IMR-90 (cell line): ENCODE data around the gene RPS2. TPM values are rescaled to one million over a fixed set of nuclear protein-coding genes. Genes with fewer than 3 reads are reported as not detected.

Source experiments
- ATAC-seq: fragments of 200-7000 bp; cut with Tn5 transposase; 2 replicates; pipeline ENCODE4 v1.9.1; 2020; ENCODE audit warnings: low read depth, mild to moderate bottlenecking, moderate library complexity
- BruUV-seq: library from RNA; stranded (reverse); fragments of 400-500 nt; replicated peaks from 2 replicates; lab custom pipeline; 2021; lab: Mats Ljungman, UMichigan
- CTCF ChIA-PET: fragments of 300-600 bp; formaldehyde crosslinking; extraction: SDS; loops from one replicate; lab custom pipeline; 2021; ENCODE audit warnings: antibody characterized with exemption; lab: Yijun Ruan, JAX
- POLR2A ChIA-PET: fragments of 300-600 bp; sonication (Branson Sonifier 250); formaldehyde crosslinking; loops from one replicate; lab custom pipeline; 2022; ENCODE audit warnings: antibody characterized with exemption; ENCODE audit not compliant: unreplicated experiment; lab: Charles Lee
- DNase-seq: peaks from one replicate; pipeline ENCODE4 v3.0.0; 2013
- H2AFZ ChIP-seq: replicated peaks from 2 replicates; pipeline ENCODE3; 2013; ENCODE audit warnings: low read length, mild to moderate bottlenecking; ENCODE audit not compliant: poor library complexity
- H2AK5ac ChIP-seq: 2 replicates; pipeline ENCODE4 v1.6.1; 2013; ENCODE audit warnings: low read depth, low read length, inconsistent platforms
- H2AK9ac ChIP-seq: replicated peaks from 2 replicates; pipeline ENCODE3; 2013; ENCODE audit warnings: mild to moderate bottlenecking, low read depth, low read length, moderate library complexity; ENCODE audit not compliant: poor library complexity
- H2BK120ac ChIP-seq: 2 replicates; pipeline ENCODE4 v1.6.1; 2013; ENCODE audit warnings: low read depth, low read length, inconsistent platforms
- H2BK15ac ChIP-seq: 3 replicates; pipeline ENCODE4 v1.6.1; 2013; ENCODE audit warnings: low read depth, low read length, inconsistent platforms
- H2BK20ac ChIP-seq: 2 replicates; pipeline ENCODE4 v1.6.1; 2013; ENCODE audit warnings: low read depth, mild to moderate bottlenecking, inconsistent platforms, low read length, moderate library complexity
- H2BK5ac ChIP-seq: 2 replicates; pipeline ENCODE4 v1.6.1; 2013; ENCODE audit warnings: mild to moderate bottlenecking, low read depth, low read length, inconsistent platforms; ENCODE audit not compliant: poor library complexity, severe bottlenecking
- H3K14ac ChIP-seq: replicated peaks from 2 replicates; pipeline ENCODE4 v1.6.1; 2013; ENCODE audit warnings: low read depth, low read length, inconsistent platforms
- H3K18ac ChIP-seq: 2 replicates; pipeline ENCODE4 v1.6.1; 2013; ENCODE audit warnings: low read depth, low read length, control low read depth
- H3K23ac ChIP-seq: 2 replicates; pipeline ENCODE4 v1.6.1; 2013; ENCODE audit warnings: low read depth, low read length, inconsistent platforms
- H3K27ac ChIP-seq: 2 replicates; pipeline ENCODE4 v1.5.1; 2013; ENCODE audit warnings: mild to moderate bottlenecking, control low read depth, low read length; ENCODE audit not compliant: insufficient read depth
- H3K27me3 ChIP-seq: 2 replicates; pipeline ENCODE4 v1.6.1; 2013; ENCODE audit warnings: low read length; ENCODE audit not compliant: control insufficient read depth, insufficient read depth
- H3K36me3 ChIP-seq: 2 replicates; pipeline ENCODE4 v1.6.1; 2013; ENCODE audit warnings: low read length, mixed read lengths; ENCODE audit not compliant: control insufficient read depth, insufficient read depth
- H3K4ac ChIP-seq: 2 replicates; pipeline ENCODE4 v1.6.1; 2013; ENCODE audit warnings: low read depth, low read length, inconsistent platforms
- H3K4me1 ChIP-seq: 2 replicates; pipeline ENCODE4 v1.6.1; 2013; ENCODE audit warnings: low read length, mixed read lengths; ENCODE audit not compliant: control insufficient read depth, insufficient read depth
- H3K4me2 ChIP-seq: 2 replicates; pipeline ENCODE4 v1.6.1; 2013; ENCODE audit warnings: low read depth, mild to moderate bottlenecking, control low read depth, low read length, moderate library complexity
- H3K4me3 ChIP-seq: 2 replicates; pipeline ENCODE4 v1.5.1; 2013; ENCODE audit warnings: low read depth, mild to moderate bottlenecking, control low read depth, low read length, moderate library complexity; ENCODE audit not compliant: insufficient read depth
- H3K56ac ChIP-seq: 2 replicates; pipeline ENCODE4 v1.6.1; 2013; ENCODE audit warnings: low read length, inconsistent platforms; ENCODE audit not compliant: insufficient read depth; ENCODE audit errors: extremely low read depth
- H3K79me1 ChIP-seq, 2 experiments: 2 replicates each; pipeline ENCODE4 v1.6.1; 2013; ENCODE audit warnings: low read length in 2 of 2, inconsistent platforms in 1 of 2, low read depth in 1 of 2
- H3K9ac ChIP-seq: 2 replicates; pipeline ENCODE4 v1.6.1; 2013; ENCODE audit warnings: low read depth, low read length, control low read depth
- H3K9me1 ChIP-seq: 2 replicates; pipeline ENCODE4 v1.6.1; 2013; ENCODE audit warnings: low read length, inconsistent platforms; ENCODE audit not compliant: insufficient read depth
- H3K9me3 ChIP-seq: 2 replicates; pipeline ENCODE4 v1.6.1; 2013; ENCODE audit warnings: low read length; ENCODE audit not compliant: control insufficient read depth, insufficient read depth
- H4K20me1 ChIP-seq: 2 replicates; pipeline ENCODE4 v1.6.1; 2013; ENCODE audit warnings: low read length, inconsistent platforms; ENCODE audit not compliant: insufficient read depth
- H4K5ac ChIP-seq: 2 replicates; pipeline ENCODE4 v1.6.1; 2013; ENCODE audit warnings: mild to moderate bottlenecking, low read depth, low read length, control low read depth
- H4K8ac ChIP-seq, 2 experiments: 2 replicates each; pipeline ENCODE4 v1.6.1; 2013; ENCODE audit warnings: low read depth in 2 of 2, low read length in 2 of 2, control low read depth in 1 of 2, inconsistent platforms in 1 of 2
- H4K91ac ChIP-seq: 2 replicates; pipeline ENCODE4 v1.6.1; 2013; ENCODE audit warnings: low read depth, low read length, inconsistent platforms; ENCODE audit not compliant: insufficient read depth
- BHLHE40 ChIP-seq: fragments of 150-350 bp; IDR thresholded peaks from 2 replicates; pipeline ENCODE4 v1.6.1; 2016; ENCODE audit warnings: mild to moderate bottlenecking, low read depth, low read length
- CEBPB ChIP-seq: IDR thresholded peaks from 2 replicates; pipeline ENCODE4 v1.6.1; 2012; ENCODE audit warnings: low read depth, low read length, improper control_type of control experiment
- CHD1 ChIP-seq: IDR thresholded peaks from 2 replicates; pipeline ENCODE4 v1.6.1; 2012; ENCODE audit warnings: low read depth, low read length, improper control_type of control experiment
- FOS ChIP-seq: fragments of 150-350 bp; IDR thresholded peaks from 2 replicates; pipeline ENCODE4 v1.6.1; 2016; ENCODE audit warnings: low read depth, low read length
- MAFK ChIP-seq: IDR thresholded peaks from 2 replicates; pipeline ENCODE4 v1.6.1; 2012; ENCODE audit warnings: low read depth, low read length, improper control_type of control experiment
- MAZ ChIP-seq: IDR thresholded peaks from 2 replicates; pipeline ENCODE4 v1.6.1; 2012; ENCODE audit warnings: low read depth, mild to moderate bottlenecking, low read length, improper control_type of control experiment, moderate library complexity, borderline replicate concordance
- MXI1 ChIP-seq: IDR thresholded peaks from 2 replicates; pipeline ENCODE4 v1.6.1; 2012; ENCODE audit warnings: low read depth, mild to moderate bottlenecking, low read length, moderate library complexity, borderline replicate concordance
- NFE2L2 ChIP-seq: fragments of 150-350 bp; IDR thresholded peaks from 2 replicates; pipeline ENCODE4 v1.6.1; 2016; ENCODE audit warnings: low read depth, mild to moderate bottlenecking, low read length
- POLR2A ChIP-seq: IDR thresholded peaks from 2 replicates; pipeline ENCODE4 v1.6.1; 2012; ENCODE audit warnings: mild to moderate bottlenecking, low read depth, low read length
- RAD21 ChIP-seq: IDR thresholded peaks from 2 replicates; pipeline ENCODE4 v1.6.1; 2012; ENCODE audit warnings: low read length, improper control_type of control experiment
- RCOR1 ChIP-seq: IDR thresholded peaks from 2 replicates; pipeline ENCODE4 v1.6.1; 2012; ENCODE audit warnings: mild to moderate bottlenecking, low read length, improper control_type of control experiment; ENCODE audit not compliant: insufficient replicate concordance
- RFX5 ChIP-seq: IDR thresholded peaks from 2 replicates; pipeline ENCODE4 v1.8.0; 2012; ENCODE audit warnings: low read depth, mild to moderate bottlenecking, low read length, moderate library complexity
- SMC3 ChIP-seq: fragments of 150-350 bp; IDR thresholded peaks from 2 replicates; pipeline ENCODE4 v1.6.1; 2016; ENCODE audit warnings: low read depth, mild to moderate bottlenecking, antibody characterized with exemption, low read length, moderate library complexity
- USF2 ChIP-seq: fragments of 150-350 bp; IDR thresholded peaks from 2 replicates; pipeline ENCODE4 v1.6.1; 2017; ENCODE audit warnings: mild to moderate bottlenecking, antibody characterized with exemption, low read length, low read depth
- whole genome bisulfite sequencing, 2 experiments: methylation state at CpG; one replicate each; pipeline versions ENCODE4 v1.1.5 to v1.1.7; 2013; ENCODE audit warnings: missing lambda C conversion rate in 2 of 2; ENCODE audit not compliant: insufficient read length in 1 of 2; ENCODE audit errors: extremely low coverage in 2 of 2; 5-methylcytosine and 5-hydroxymethylcytosine counted together
- dilution Hi-C: fragments of 300-500 bp; cut with HindIII; formaldehyde crosslinking; loops from one replicate; pipeline ENCODE4 v1.14.3; 2018; ENCODE audit warnings: low sequenced_read_pairs; ENCODE audit not compliant: unreplicated experiment
- in situ Hi-C: fragments of 300-500 bp; cut with MboI; formaldehyde crosslinking; loops from 3 replicates; pipeline ENCODE4 v1.14.3; 2019; ENCODE audit warnings: low sequenced_read_pairs, inconsistent platforms, mixed read lengths
- intact Hi-C: fragments of 100-400 bp; cut with micrococcal nuclease; formaldehyde crosslinking; loops from 2 replicates; pipeline ENCODE4 v1.10.0; 2022
- polyA plus RNA-seq, 3 experiments: library from polyadenylated mRNA; depleted of rRNA; stranded (reverse); fragments of >200 nt; gene quantifications; 2 replicates each; pipeline ENCODE4 v1.2.3, GENCODE V29; 2012; ENCODE audit warnings: low replicate concordance in 1 of 3
- total RNA-seq: library from RNA; depleted of rRNA; stranded (reverse); fragments of >200 nt; gene quantifications from 2 replicates; pipeline ENCODE4 v1.2.3, GENCODE V29; 2012
- TF ChIP-seq, protein P1 (sequence below): fragments of 150-350 bp; IDR thresholded peaks from 2 replicates; pipeline ENCODE4 v1.6.1; 2016; ENCODE audit warnings: low read depth, mild to moderate bottlenecking, low read length, moderate library complexity, borderline replicate concordance
- TF ChIP-seq, protein P2 (sequence below): conservative IDR thresholded peaks from 2 replicates; pipeline ENCODE4 v1.5.1; 2012; ENCODE audit warnings: mild to moderate bottlenecking, low read depth, low read length, improper control_type of control experiment

Gene RPS2
- total and polyA plus RNA-seq, 2 of the 4 experiments (the other 2 are of a cell fraction): 2,703 to 6,941 TPM

GRCh38 chr16:1926271-1926670 is 38.4 kb downstream of the RPS2 start:
- Histone ChIP-seq H2AK5ac (no peak overlapping the region), H3K4me3 (no peak overlapping the region), H3K14ac (no peak overlapping the region), H2BK5ac (no peak overlapping the region), H3K36me3 (no peaks in the 10 kb centered on the region), H3K56ac (no peak overlapping the region), H3K23ac (no peak overlapping the region), H2BK120ac (no peak overlapping the region), H3K79me1 (no peaks in the 10 kb centered on the region), H3K9ac (no peak overlapping the region), H4K20me1 (no peaks in the 10 kb centered on the region), H3K9me1 (no peaks in the 10 kb centered on the region), H2AK9ac (no peak overlapping the region), H3K4ac (no peak overlapping the region), H2BK15ac (no peak overlapping the region), H4K8ac (no peak overlapping the region), H4K5ac (no peak overlapping the region), H2BK20ac (no peak overlapping the region), H3K4me2 (no peak overlapping the region), H3K9me3 (no peaks in the 10 kb centered on the region; the same call in 1 of the 2 replicates), H3K27ac (no peak overlapping the region), H3K4me1 (no peaks in the 10 kb centered on the region), H3K18ac (no peak overlapping the region), H2AFZ (no peak overlapping the region), H3K27me3 (peaks cover 31% of the 10 kb centered on the region), H4K91ac (no peak overlapping the region)
- dilution Hi-C loops (no loop called here), in situ Hi-C loops (no loop called here), intact Hi-C loops (no loop called here)
- ChIA-PET POLR2A (interaction anchor here (0.5 kb wide), 1 partner anchor 47 kb away, joined by 4 read pairs; no protein-coding TSS in a partner anchor), CTCF (no interaction called here)
- no peak for DNase-seq
- no peak for TF ChIP-seq CHD1
- no peak for TF ChIP-seq MXI1
- TF ChIP-seq RFX5: no peak
- no peak for TF ChIP-seq RCOR1
- TF ChIP-seq CEBPB: no peak
- no peak for TF ChIP-seq POLR2A
- TF ChIP-seq, protein P1, sequence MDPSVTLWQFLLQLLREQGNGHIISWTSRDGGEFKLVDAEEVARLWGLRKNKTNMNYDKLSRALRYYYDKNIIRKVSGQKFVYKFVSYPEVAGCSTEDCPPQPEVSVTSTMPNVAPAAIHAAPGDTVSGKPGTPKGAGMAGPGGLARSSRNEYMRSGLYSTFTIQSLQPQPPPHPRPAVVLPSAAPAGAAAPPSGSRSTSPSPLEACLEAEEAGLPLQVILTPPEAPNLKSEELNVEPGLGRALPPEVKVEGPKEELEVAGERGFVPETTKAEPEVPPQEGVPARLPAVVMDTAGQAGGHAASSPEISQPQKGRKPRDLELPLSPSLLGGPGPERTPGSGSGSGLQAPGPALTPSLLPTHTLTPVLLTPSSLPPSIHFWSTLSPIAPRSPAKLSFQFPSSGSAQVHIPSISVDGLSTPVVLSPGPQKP: no peak
- TF ChIP-seq BHLHE40: no peak
- TF ChIP-seq MAZ: no peak
- TF ChIP-seq USF2: no peak
- no peak for TF ChIP-seq RAD21
- TF ChIP-seq NFE2L2: no peak
- TF ChIP-seq SMC3: no peak
- TF ChIP-seq, protein P2, sequence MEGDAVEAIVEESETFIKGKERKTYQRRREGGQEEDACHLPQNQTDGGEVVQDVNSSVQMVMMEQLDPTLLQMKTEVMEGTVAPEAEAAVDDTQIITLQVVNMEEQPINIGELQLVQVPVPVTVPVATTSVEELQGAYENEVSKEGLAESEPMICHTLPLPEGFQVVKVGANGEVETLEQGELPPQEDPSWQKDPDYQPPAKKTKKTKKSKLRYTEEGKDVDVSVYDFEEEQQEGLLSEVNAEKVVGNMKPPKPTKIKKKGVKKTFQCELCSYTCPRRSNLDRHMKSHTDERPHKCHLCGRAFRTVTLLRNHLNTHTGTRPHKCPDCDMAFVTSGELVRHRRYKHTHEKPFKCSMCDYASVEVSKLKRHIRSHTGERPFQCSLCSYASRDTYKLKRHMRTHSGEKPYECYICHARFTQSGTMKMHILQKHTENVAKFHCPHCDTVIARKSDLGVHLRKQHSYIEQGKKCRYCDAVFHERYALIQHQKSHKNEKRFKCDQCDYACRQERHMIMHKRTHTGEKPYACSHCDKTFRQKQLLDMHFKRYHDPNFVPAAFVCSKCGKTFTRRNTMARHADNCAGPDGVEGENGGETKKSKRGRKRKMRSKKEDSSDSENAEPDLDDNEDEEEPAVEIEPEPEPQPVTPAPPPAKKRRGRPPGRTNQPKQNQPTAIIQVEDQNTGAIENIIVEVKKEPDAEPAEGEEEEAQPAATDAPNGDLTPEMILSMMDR: no peak
- TF ChIP-seq MAFK: no peak
- no peak for TF ChIP-seq FOS
- BruUV-seq: no TSS peak
- ATAC-seq: no peak
- 30% methylated on average over 2 of the region's 11 CpGs; no CpG with 5 or more reads in 1 of the 2 experiments for WGBS, 2 experiments
